ENCODE data around the gene SCYL1.

GRCh38 chr11:65535102-65535501 lies 10.2 kb downstream of the SCYL1 start:
- TF ChIP-seq EZH2 (IDR thresholded peaks at IDR 0.05; ENCODE audit: borderline replicate concordance) (no peak), CTCF (IDR thresholded peaks at IDR 0.05; ENCODE audit: poor library complexity) (no peak), EZH2phosphoT487 (IDR thresholded peaks at IDR 0.05; ENCODE audit: low read depth, severe bottlenecking, unreplicated experiment) (no peak)

All from hepatocyte (in vitro differentiated cells).